Erythroblast (primary cell): ENCODE data around the gene RNASEH2B.

Experiments
- DNase-seq, 2 experiments: peaks; one replicate each; lab custom pipeline; 2025; lab: John Stamatoyannopoulos, UW
- GATA1 ChIP-seq: IDR thresholded peaks from 2 replicates; pipeline ENCODE4 v1.6.1; 2011; ENCODE audit warnings: low read depth, mild to moderate bottlenecking, control low read depth, low read length, moderate library complexity
- POLR2A ChIP-seq: IDR thresholded peaks from 2 replicates; pipeline ENCODE4 v1.6.1; 2011; ENCODE audit warnings: mild to moderate bottlenecking, low read length

Gene RNASEH2B

GRCh38 chr13:51000061-51000460 is 90.5 kb downstream of the RNASEH2B start:
- no peak for DNase-seq
- TF ChIP-seq GATA1 (no peak), POLR2A (no peak)

DNA sequence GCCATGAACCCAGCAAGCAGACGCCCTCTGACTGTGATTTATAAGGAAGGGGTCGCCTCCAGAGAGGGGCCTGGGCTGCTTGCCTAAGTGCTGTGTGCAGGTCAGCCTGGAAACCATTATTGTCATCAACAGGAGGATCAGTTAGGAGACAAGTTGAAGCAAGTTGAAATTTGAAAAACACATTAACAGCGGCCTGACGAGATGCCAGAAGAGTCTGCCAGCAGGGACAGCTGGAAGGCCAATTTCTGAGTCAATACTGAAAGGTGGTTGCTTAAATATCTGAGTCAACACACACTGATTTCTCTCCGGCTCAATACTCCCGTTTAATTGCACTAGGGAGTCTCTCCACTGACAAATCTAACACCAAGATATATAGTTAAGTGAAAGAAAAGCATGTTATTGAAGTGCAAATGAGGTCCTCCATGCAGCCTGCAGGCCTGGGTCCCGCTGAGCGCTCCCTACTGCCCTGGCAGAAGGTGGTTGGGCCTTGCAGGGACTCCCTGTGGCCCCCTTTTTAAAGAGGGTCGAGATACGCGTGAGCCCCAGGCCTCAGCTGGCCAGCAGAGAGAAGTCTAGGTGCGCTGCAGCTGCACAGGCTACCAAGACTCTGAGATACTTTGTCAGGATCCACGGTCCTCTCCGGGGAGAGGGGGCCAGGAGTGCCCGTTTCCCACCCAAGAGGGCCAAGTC is 91.1 kb downstream of the RNASEH2B start:
- no peak for DNase-seq
- TF ChIP-seq POLR2A (no peak), GATA1 (no peak)

GRCh38 chr13:51001335-51001734 is 91.7 kb downstream of the RNASEH2B start:
- no peak for DNase-seq
- TF ChIP-seq GATA1 (no peak), POLR2A (no peak)

DNA sequence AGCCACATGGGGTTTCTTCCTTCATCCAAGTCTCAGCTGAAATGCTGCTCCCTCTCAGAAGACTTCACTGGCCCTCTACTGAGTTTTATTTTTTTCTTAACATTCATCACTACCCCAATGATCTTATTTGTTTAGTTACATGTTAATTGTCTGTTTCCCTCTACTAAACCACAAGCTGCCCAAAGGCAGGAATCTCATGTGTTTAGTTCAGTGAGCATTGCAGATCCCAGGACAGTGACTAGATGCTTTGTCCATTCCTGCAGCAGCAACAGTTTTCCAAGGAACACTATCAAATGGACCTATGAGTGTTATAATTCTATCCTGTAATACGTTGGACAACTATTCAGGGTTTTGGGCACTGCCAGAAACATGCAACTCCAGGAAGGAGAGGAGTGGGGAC is 93.1 kb downstream of the RNASEH2B start:
- DNase-seq = no peak
- TF ChIP-seq GATA1 (no peak), POLR2A (no peak)

GRCh38 chr13:51003642-51004041 is 94.1 kb downstream of the RNASEH2B start:
- TF ChIP-seq POLR2A = no peak
- no peak for TF ChIP-seq GATA1
- no peak for DNase-seq

DNA sequence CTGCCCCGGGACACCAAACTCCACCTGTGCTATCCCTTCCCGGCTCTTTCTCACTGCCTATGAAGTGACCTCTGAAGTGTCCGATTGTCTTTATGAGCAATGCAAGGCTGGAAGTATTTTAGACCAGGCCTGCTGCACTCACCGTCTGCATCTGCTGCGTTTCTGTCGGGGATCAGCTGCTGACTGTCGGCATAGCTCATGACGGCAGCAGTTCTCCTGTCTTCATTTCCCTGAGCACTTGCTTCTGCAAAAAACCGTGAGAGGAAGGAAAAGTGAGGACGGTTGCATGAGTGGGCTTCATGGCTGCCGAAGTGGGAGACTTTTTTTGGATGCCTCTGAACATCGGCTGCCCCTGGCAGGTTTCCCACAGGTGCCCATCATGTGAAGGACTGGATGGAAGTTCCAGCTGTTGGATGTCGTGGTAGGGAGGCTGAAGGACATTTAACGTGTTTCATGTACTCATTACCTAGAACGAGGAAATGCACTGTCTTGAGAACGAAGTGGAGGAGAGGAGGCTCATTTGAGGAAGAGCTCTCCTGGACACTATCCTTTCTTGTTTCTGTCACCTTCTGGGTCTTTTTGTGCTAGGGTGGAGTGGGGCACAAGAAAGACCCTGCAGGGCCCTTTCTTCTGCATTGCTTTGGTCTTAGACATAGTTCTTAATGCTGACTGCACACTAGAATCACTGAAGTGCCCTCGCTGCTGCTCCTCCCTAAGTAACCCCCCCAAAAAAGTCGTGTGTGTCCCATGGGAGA is 94.7 kb downstream of the RNASEH2B start:
- no peak for DNase-seq
- TF ChIP-seq GATA1 (no peak), POLR2A (no peak)

DNA sequence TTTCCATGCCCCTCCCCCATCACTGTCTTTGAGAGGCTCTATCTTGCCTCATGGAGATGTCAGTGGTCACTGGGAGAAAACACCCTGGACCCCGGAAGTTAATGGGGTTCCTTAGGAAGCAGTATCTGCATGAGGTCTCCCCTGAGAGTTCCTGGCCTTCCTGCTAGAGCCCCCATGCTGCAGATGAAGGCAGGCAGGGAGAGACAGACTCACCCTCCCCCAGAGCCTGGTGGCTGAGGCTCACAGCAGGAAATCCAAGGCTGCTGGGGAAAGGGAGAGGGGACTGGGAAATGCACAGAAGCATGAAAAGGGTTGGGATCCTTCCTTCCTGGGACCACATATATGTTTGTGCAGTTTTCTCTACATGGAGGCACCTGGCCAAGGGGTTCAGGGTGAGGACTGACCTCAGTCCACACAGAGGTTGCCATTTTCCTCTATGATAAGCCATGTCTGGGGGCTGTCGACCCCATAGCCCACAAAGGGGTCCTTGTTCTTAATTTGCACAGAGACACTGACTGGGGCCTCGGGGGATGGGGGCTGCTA is 95.4 kb downstream of the RNASEH2B start:
- DNase-seq = no peak
- TF ChIP-seq POLR2A (no peak), GATA1 (no peak)

DNA sequence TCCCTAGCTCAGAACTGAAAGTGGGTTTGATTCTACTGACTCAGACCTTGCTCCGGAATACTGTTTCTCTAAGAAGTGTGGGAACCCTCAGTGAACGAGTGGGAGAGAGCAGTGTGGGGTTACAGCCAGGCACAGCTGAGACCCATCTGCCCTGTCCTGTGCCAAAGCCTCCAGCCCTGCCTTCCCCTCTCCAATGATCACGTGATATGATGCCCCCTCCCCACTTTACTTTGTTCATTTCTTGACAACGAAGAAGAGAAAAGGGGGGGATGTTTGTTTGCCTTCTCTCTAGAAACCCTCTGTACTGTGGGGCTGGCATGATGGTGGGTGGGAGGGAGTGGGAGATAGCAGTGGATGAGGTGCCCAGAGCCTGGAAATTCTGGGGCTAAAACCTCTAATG is 96.0 kb downstream of the RNASEH2B start:
- no peak for TF ChIP-seq POLR2A
- no peak for TF ChIP-seq GATA1
- DNase-seq = no peak
